Fibroblast of villous mesenchyme (primary cell): ENCODE results near the gene UTS2B. TPM values are rescaled to one million over a fixed set of nuclear protein-coding genes. Genes with fewer than 3 reads are reported as not detected.
A peak's percentile ranks its signal among the peaks of the same experiment; 100 is the strongest.

Source experiments
- DNase-seq: peaks from one replicate; pipeline ENCODE4 v3.0.0-alpha.2; 2010; ENCODE audit warnings: low read depth
- H3K4me3 ChIP-seq: 2 replicates; pipeline ENCODE4 v1.5.1; 2011; ENCODE audit warnings: low read depth, mild to moderate bottlenecking, low read length
- CTCF ChIP-seq: IDR thresholded peaks from 2 replicates; pipeline ENCODE4 v1.5.1; 2012; ENCODE audit warnings: low read depth, mild to moderate bottlenecking, low read length; ENCODE audit not compliant: insufficient read depth
- total RNA-seq: library from RNA; depleted of rRNA; stranded (reverse); fragments of >200 nt; gene quantifications from 2 replicates; pipeline ENCODE4 v1.2.3, GENCODE V29; 2012

UTS2B gene
- total RNA-seq, 1 donor, result 0.86 TPM

DNA sequence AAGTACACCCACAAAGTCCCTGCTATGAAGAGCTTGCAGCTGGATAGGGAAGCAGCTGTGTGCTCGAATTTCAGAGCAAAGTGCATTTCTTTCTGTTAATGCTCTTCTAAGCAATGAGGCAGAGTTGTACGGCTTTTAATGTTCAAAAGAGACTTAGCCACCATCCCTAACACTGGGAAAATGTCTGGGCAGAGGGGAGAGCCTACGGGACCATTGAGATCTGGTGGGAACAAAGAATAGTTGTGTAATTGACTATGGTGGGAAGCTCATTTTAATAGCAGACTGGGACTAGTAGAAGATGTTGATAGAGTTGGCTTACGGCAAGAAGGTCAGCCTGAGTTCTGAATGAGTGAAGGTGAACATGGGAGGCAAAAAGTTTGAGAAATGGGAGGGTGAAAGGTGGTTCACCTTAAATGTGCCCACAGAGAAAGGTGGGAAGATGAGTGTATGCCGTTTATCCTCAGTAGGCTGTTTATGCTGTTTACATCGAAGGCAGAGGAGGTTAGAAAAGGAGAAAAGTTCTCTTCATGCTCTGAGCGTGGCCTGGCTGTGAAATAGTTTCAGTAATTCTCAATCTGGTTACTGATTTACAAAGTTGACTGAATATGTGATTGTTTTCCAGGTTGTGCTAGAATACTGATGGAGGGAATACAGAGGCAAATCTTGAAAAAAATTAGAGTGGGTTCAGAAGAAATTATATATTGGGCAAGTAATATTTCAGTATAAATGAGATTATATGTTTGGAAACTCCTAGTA lies 22.9 kb upstream of the UTS2B start:
- TF ChIP-seq CTCF, result no peak
- DNase-seq, result no peak
- no peak overlapping the region for H3K4me3 ChIP-seq

DNA sequence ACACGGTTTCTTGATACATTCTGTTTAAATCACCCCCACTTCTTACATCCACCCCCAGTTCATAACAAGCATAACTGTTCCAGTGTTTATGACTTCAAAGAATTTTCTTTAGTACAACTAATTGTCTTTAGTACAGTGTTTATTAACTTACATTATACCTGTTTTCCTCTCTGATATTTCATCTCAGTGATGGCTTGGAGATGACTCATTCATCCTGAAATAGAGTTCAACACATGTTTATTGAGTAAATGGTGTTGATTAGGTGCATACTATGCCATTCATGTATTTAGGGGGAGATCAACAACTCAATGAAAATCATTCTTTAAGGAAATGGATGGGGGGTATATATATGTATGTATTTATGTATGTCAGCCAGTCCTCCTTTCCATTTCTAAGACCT lies 21.7 kb upstream of the UTS2B start:
- no peak for TF ChIP-seq CTCF
- DNase-seq, result no peak
- H3K4me3 ChIP-seq, result no peak overlapping the region

DNA sequence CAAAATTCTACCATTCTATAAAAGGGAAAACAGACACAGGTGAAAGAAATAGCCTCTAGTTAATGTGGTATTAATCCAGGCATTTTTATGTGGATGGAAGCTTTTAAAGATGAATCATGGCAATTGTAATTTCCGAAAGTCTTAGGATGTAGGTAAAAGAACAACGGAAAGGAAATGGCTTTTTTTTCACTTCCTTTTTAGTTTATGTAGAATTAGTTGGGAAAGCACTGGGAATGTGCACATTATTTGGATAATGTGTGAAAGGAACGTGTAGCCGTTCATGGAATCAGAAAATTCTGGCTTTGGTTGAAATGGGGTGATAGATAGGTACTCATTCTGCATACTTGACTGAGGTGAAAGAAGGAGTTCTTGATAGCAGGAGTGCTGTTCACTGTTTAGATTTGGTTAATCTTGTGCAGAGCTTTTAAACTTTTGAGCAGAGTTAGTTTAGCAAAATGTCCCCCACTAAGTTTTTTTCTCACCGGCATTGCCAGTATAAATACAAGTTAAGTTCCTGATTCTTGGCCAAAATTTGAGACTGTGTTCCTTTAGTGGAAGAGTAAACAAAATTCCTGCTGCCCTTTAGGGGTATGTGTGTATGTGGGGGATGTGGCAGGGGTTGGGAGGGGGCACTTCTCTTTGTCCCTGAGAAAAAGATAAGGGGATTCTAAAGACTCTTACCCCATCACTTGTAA lies 20.2 kb upstream of the UTS2B start:
- H3K4me3 ChIP-seq, result peak overlapping the region; percentile 30
- DNase-seq, result peak; percentile 48
- TF ChIP-seq CTCF, result no peak

- no peak for TF ChIP-seq CTCF
- H3K4me3 ChIP-seq, result no peak overlapping the region
- no peak for DNase-seq
Observed at GRCh38 chr3:191348098-191348497, 17.8 kb upstream of the UTS2B start.

GRCh38 chr3:191347228-191347627 lies 16.9 kb upstream of the UTS2B start:
- TF ChIP-seq CTCF, result no peak
- no peak for DNase-seq
- no peak overlapping the region for H3K4me3 ChIP-seq

- no peak for DNase-seq
- H3K4me3 ChIP-seq, result no peak overlapping the region
- TF ChIP-seq CTCF, result no peak
Observed at GRCh38 chr3:191345334-191345733, 15.0 kb upstream of the UTS2B start.
